HepG2 (cell line): Measurements from ENCODE around the gene SPI1. TPM values are rescaled to one million over a fixed set of nuclear protein-coding genes. Genes with fewer than 3 reads are reported as not detected.

Experiments used
- ATAC-seq: fragments of 200-7000 bp; cut with Tn5 transposase; 3 replicates; pipeline ENCODE4 v1.9.1; 2020; ENCODE audit warnings: mild to moderate bottlenecking, moderate library complexity
- BruUV-seq: library from RNA; stranded (reverse); fragments of 400-500 nt; replicated peaks from 2 replicates; lab custom pipeline; 2021; lab: Mats Ljungman, UMichigan
- CTCF ChIA-PET: fragments of 300-600 bp; formaldehyde crosslinking; extraction: SDS; loops from one replicate; lab custom pipeline; 2021; ENCODE audit warnings: low total read pairs, inconsistent platforms, low intra/inter-chr PET ratio; lab: Yijun Ruan, JAX
- POLR2A ChIA-PET: fragments of 350-600 bp; sonication (Branson Sonifier 250); formaldehyde crosslinking; loops from one replicate; lab custom pipeline; 2020; ENCODE audit warnings: antibody characterized with exemption, inconsistent platforms; lab: Yijun Ruan, JAX
- DNase-seq: peaks from one replicate; pipeline ENCODE4 v3.0.0-alpha.2; 2015; ENCODE audit warnings: low spot score
- FAIRE-seq: peaks from 3 replicates; lab custom pipeline; 2011; peaks lifted over from hg19 to GRCh38; lab: Jason Lieb, UNC
- H2AFZ ChIP-seq: one replicate; pipeline ENCODE4 v1.6.1; 2011; ENCODE audit warnings: low read length, inconsistent platforms
- H3K27ac ChIP-seq: fragments of 300-600 bp; 3 replicates; pipeline ENCODE4 v1.8.0; 2011; ENCODE audit warnings: mixed run types, mild to moderate bottlenecking, mixed read lengths, low read length, inconsistent platforms; ENCODE audit not compliant: insufficient read depth; ENCODE audit errors: extremely low read length
- H3K27me3 ChIP-seq, 2 experiments: fragments of 200-600 bp in 1 of 2; 2 replicates in 1 of 2; 3 replicates in 1 of 2; pipeline versions ENCODE4 v1.6.0 to v1.8.0; 2011; ENCODE audit warnings: low read length in 2 of 2, mild to moderate bottlenecking in 2 of 2, moderate library complexity in 2 of 2, inconsistent platforms in 1 of 2; ENCODE audit not compliant: insufficient read depth in 2 of 2, control insufficient read depth in 1 of 2
- H3K36me3 ChIP-seq, 2 experiments: fragments of 200-600 bp in 1 of 2; replicated peaks in 1 of 2; 2 replicates in 1 of 2; 3 replicates in 1 of 2; pipeline versions ENCODE4 v1.5.1 to v1.8.0; 2011; ENCODE audit warnings: low read length in 2 of 2, inconsistent platforms in 1 of 2; ENCODE audit not compliant: insufficient read depth in 2 of 2, control insufficient read depth in 1 of 2
- H3K4me1 ChIP-seq: 2 replicates; pipeline ENCODE4 v1.5.1; 2012; ENCODE audit warnings: low read length, inconsistent platforms; ENCODE audit not compliant: insufficient read depth
- H3K4me2 ChIP-seq: 2 replicates; pipeline ENCODE4 v1.6.0; 2011; ENCODE audit warnings: low read depth, low read length, inconsistent platforms
- H3K4me3 ChIP-seq, 3 experiments: fragments of 200-600 bp in 1 of 3; sonication (generic), shearing (Covaris generic) in 1 of 3; replicated peaks in 1 of 3; 2 replicates each; pipeline ENCODE4 v1.5.1; 2011 to 2016; ENCODE audit warnings: low read length in 3 of 3, inconsistent platforms in 2 of 3, low read depth in 2 of 3, mild to moderate bottlenecking in 2 of 3, control low read depth in 1 of 3, mixed read lengths in 1 of 3; ENCODE audit not compliant: insufficient read depth in 1 of 3
- H3K79me2 ChIP-seq: one replicate; pipeline ENCODE4 v1.6.1; 2011; ENCODE audit warnings: low read length, inconsistent platforms; ENCODE audit not compliant: insufficient read depth
- H3K9ac ChIP-seq: 2 replicates; pipeline ENCODE4 v1.6.0; 2011; ENCODE audit warnings: mild to moderate bottlenecking, low read depth, low read length, inconsistent platforms; ENCODE audit not compliant: insufficient read depth
- H3K9me3 ChIP-seq: 2 replicates; pipeline ENCODE4 v1.5.1; 2012; ENCODE audit warnings: mild to moderate bottlenecking, low read length
- H4K20me1 ChIP-seq: 2 replicates; pipeline ENCODE4 v1.6.0; 2011; ENCODE audit warnings: inconsistent platforms, mild to moderate bottlenecking, low read length, moderate library complexity; ENCODE audit not compliant: insufficient read depth
- ATF6 ChIP-seq: sonication (generic); formaldehyde crosslinking; conservative IDR thresholded peaks from 2 replicates; pipeline ENCODE4 v1.4.0; 2020; ENCODE audit warnings: missing genetic modification reagents
- CHCHD3 ChIP-seq: sonication (generic); formaldehyde crosslinking; IDR thresholded peaks from 2 replicates; pipeline ENCODE4 v1.8.0; 2022; ENCODE audit warnings: mild to moderate bottlenecking, missing genetic modification reagents, moderate library complexity
- HOXA7 ChIP-seq: sonication (generic); formaldehyde crosslinking; IDR thresholded peaks from 2 replicates; pipeline ENCODE4 v1.8.1; 2022; ENCODE audit warnings: mild to moderate bottlenecking, missing genetic modification reagents, moderate library complexity
- MNT ChIP-seq: fragments of 450-650 bp; IDR thresholded peaks from 2 replicates; pipeline ENCODE4 v1.6.1; 2016
- NONO ChIP-seq, 2 experiments: fragments of 450-650 bp in 1 of 2; sonication (generic) in 1 of 2; formaldehyde crosslinking in 1 of 2; IDR thresholded peaks in 1 of 2; conservative IDR thresholded peaks in 1 of 2; 2 replicates each; pipeline versions ENCODE4 v1.6.1 to v1.8.0; 2017 to 2022; ENCODE audit warnings: mild to moderate bottlenecking in 1 of 2, missing genetic modification reagents in 1 of 2, moderate library complexity in 1 of 2
- ZNF781 ChIP-seq: sonication (generic); formaldehyde crosslinking; IDR thresholded peaks from 2 replicates; pipeline ENCODE4 v1.5.1; 2020; ENCODE audit warnings: borderline replicate concordance, mild to moderate bottlenecking, missing genetic modification reagents; ENCODE audit errors: not compliant biosample characterization
- WGBS: methylation state at CpG from one replicate; pipeline ENCODE4 v1.1.6; 2017; ENCODE audit warnings: low lambda C conversion rate; 5-methylcytosine and 5-hydroxymethylcytosine counted together
- in situ Hi-C: cut with HindIII; loops from 2 replicates; pipeline ENCODE4 v1.10.0; 2017; ENCODE audit warnings: low pct_unique_long_range_greater_than_20kb; ENCODE audit not compliant: extremely low pct_ligation_motif_present
- intact Hi-C: fragments of 100-400 bp; cut with micrococcal nuclease; formaldehyde crosslinking; loops from one replicate; pipeline ENCODE4 v1.10.0; 2022; ENCODE audit not compliant: unreplicated experiment
- polyA plus RNA-seq, 8 experiments: library from polyadenylated mRNA; depleted of rRNA in 3 of 8; stranded (reverse) in 7 of 8; unstranded in 1 of 8; fragments of >200 nt; fragmentation: Illumina TruSeq in 4 of 8; extraction: Trizol in 4 of 8; gene quantifications; 2 replicates each; pipeline versions ENCODE4 v1.2.1 to v1.2.3, GENCODE V29; 2011 to 2016; ENCODE audit warnings: low read depth in 4 of 8, missing spikeins in 1 of 8, mixed read lengths in 1 of 8; ENCODE audit not compliant: insufficient read depth in 1 of 8
- total RNA-seq, 5 experiments: library from RNA; depleted of rRNA; stranded (reverse); fragments of >200 nt; fragmentation: Illumina TruSeq; extraction: Trizol; gene quantifications; 2 replicates each; pipeline ENCODE4 v1.2.3, GENCODE V29; 2016; ENCODE audit warnings: low read depth in 1 of 5

SPI1 gene
- total and polyA plus RNA-seq, 2 of the 13 experiments (the other 11 are each of a cell fraction or from before 2014, with no cell fraction given): not detected

GRCh38 chr11:47357985-47358730 is 20.2 kb downstream of the SPI1 start:
- Histone ChIP-seq H3K4me3 (no peak overlapping the region), H3K9ac (no peak overlapping the region), H3K36me3 (no peaks in the 10 kb centered on the region), H3K4me2 (0 out of 2 replicates have a peak overlapping the region, but pooled peaks have one; percentile 33), H4K20me1 (no peaks in the 10 kb centered on the region), H2AFZ (no peak overlapping the region), H3K27ac (no peak overlapping the region), H3K27me3 (peaks cover 1 to 13% of the 10 kb centered on the region in 2 experiments; a peak in 1 of 5 replicates), H3K79me2 (no peaks in the 10 kb centered on the region), H3K9me3 (no peaks in the 10 kb centered on the region), H3K4me1 (peaks cover 54% of the 10 kb centered on the region)
- POLR2A ChIA-PET: no interaction called here
- ATAC-seq (no peak), FAIRE-seq (no peak), DNase-seq (no peak)
- in situ Hi-C loops (no loop called here), intact Hi-C loops (loop anchor here (5.0 kb wide), 1 partner anchor 254 kb away; no protein-coding TSS in a partner anchor)
- CTCF ChIA-PET: no interaction called here
- 73% methylated on average over 6 of the region's 6 CpGs for WGBS
- TF ChIP-seq NONO (IDR thresholded peaks at IDR 0.05): 0 out of 2 replicates have a peak, but pooled peaks have one; percentile 48
- no peak for TF ChIP-seq NONO (CRISPR knock-in tag; conservative IDR thresholded peaks at IDR 0.05)
- no peak for TF ChIP-seq CHCHD3 (CRISPR knock-in tag)
- TF ChIP-seq HOXA7 (CRISPR knock-in tag): 0 out of 2 replicates have a peak, but pooled peaks have one; percentile 28
- BruUV-seq: no TSS peak

GRCh38 chr11:47356998-47357329 is 21.4 kb downstream of the SPI1 start:
- CTCF ChIA-PET: no interaction called here
- Histone ChIP-seq H3K4me3 (no peak overlapping the region), H3K4me2 (no peak overlapping the region), H3K9me3 (no peaks in the 10 kb centered on the region), H4K20me1 (no peaks in the 10 kb centered on the region), H2AFZ (no peak overlapping the region), H3K79me2 (no peaks in the 10 kb centered on the region), H3K4me1 (peaks cover 64% of the 10 kb centered on the region), H3K9ac (no peak overlapping the region), H3K27me3 (peaks cover 1 to 22% of the 10 kb centered on the region in 2 experiments; a peak in 2 of 5 replicates), H3K36me3 (no peaks in the 10 kb centered on the region), H3K27ac (no peak overlapping the region)
- 55% methylated on average over 1 of the region's 1 CpG for WGBS
- no TSS peak for BruUV-seq
- in situ Hi-C loops (no loop called here), intact Hi-C loops (loop anchor here (5.0 kb wide), 1 partner anchor 255 kb away; no protein-coding TSS in a partner anchor)
- TF ChIP-seq ZNF781 (CRISPR knock-in tag) (no peak), ATF6 (CRISPR knock-in tag) (no peak), MNT (peak; percentile 67)
- no peak for DNase-seq
- POLR2A ChIA-PET: no interaction called here
- FAIRE-seq: no peak
- no peak for ATAC-seq
